GM23338 (cell line): ENCODE measurements around the gene CATSPERZ. TPM values are rescaled to one million over a fixed set of nuclear protein-coding genes. Genes with fewer than 3 reads are reported as not detected.
A peak's percentile ranks its signal among the peaks of the same experiment; 100 is the strongest.
"Not testable (repeated sequence)": the region's sequence is repeated elsewhere in the genome, so short reads cannot be mapped to it uniquely, and the experiment has no call there.

Experiments used
- ATAC-seq: fragments of 200-7000 bp; cut with Tn5 transposase; 3 replicates; pipeline ENCODE4 v1.9.1; 2020
- DNase-seq: peaks from one replicate; pipeline ENCODE4 v3.0.0-alpha.2; 2015; ENCODE audit warnings: low spot score
- H2AFZ ChIP-seq: fragments of 200-600 bp; sonication (generic); 2 replicates; pipeline ENCODE4 v1.8.0; 2016; ENCODE audit warnings: antibody characterized with exemption, mild to moderate bottlenecking, moderate library complexity
- H3F3A ChIP-seq: fragments of 200-600 bp; sonication (generic); replicated peaks from 2 replicates; pipeline ENCODE4 v1.8.0; 2017; ENCODE audit warnings: antibody characterized with exemption, mixed run types, low read depth
- H3K27ac ChIP-seq: fragments of 200-600 bp; sonication (generic); 2 replicates; pipeline ENCODE4 v1.6.1; 2016; ENCODE audit warnings: low read depth
- H3K27me3 ChIP-seq: fragments of 200-600 bp; sonication (generic); 2 replicates; pipeline ENCODE4 v1.8.0; 2016; ENCODE audit warnings: mild to moderate bottlenecking, mixed run types, moderate library complexity; ENCODE audit not compliant: insufficient read depth
- H3K36me3 ChIP-seq: fragments of 200-600 bp; sonication (generic); 2 replicates; pipeline ENCODE4 v1.8.0; 2016; ENCODE audit warnings: mild to moderate bottlenecking; ENCODE audit not compliant: insufficient read depth
- H3K4me1 ChIP-seq: fragments of 200-600 bp; sonication (generic); 2 replicates; pipeline ENCODE4 v1.8.0; 2016; ENCODE audit warnings: mild to moderate bottlenecking, moderate library complexity; ENCODE audit not compliant: insufficient read depth
- H3K4me2 ChIP-seq: fragments of 200-600 bp; sonication (generic); 2 replicates; pipeline ENCODE4 v1.7.1; 2017; ENCODE audit warnings: mixed run types
- H3K4me3 ChIP-seq: fragments of 200-600 bp; sonication (generic); 2 replicates; pipeline ENCODE4 v1.6.1; 2016; ENCODE audit warnings: mixed run types
- H3K79me2 ChIP-seq: fragments of 200-600 bp; sonication (generic); replicated peaks from 2 replicates; pipeline ENCODE4 v1.8.0; 2017; ENCODE audit warnings: mild to moderate bottlenecking; ENCODE audit not compliant: insufficient read depth
- H3K9me2 ChIP-seq: fragments of 200-600 bp; sonication (generic); 2 replicates; pipeline ENCODE4 v1.8.0; 2017; ENCODE audit not compliant: insufficient read depth
- H4K20me1 ChIP-seq: fragments of 200-600 bp; sonication (generic); replicated peaks from 2 replicates; pipeline ENCODE4 v1.8.0; 2017; ENCODE audit warnings: mild to moderate bottlenecking; ENCODE audit not compliant: insufficient read depth
- H3K27ac Mint-ChIP-seq: 2 replicates; pipeline ENCODE4 v1.8.0; 2020; ENCODE audit warnings: inconsistent platforms, mild to moderate bottlenecking, moderate library complexity, mixed read lengths
- H3K27me3 Mint-ChIP-seq: 3 replicates; pipeline ENCODE4 v1.8.0; 2022; ENCODE audit warnings: low read depth, mild to moderate bottlenecking, moderate library complexity, mixed read lengths, inconsistent platforms; ENCODE audit not compliant: insufficient read depth, poor library complexity
- H3K36me3 Mint-ChIP-seq: 3 replicates; pipeline ENCODE4 v1.8.0; 2021; ENCODE audit warnings: low read depth, mild to moderate bottlenecking, inconsistent platforms, moderate library complexity, mixed read lengths
- H3K4me1 Mint-ChIP-seq: 3 replicates; pipeline ENCODE4 v1.8.0; 2020; ENCODE audit warnings: mild to moderate bottlenecking, inconsistent platforms, mixed read lengths
- H3K4me3 Mint-ChIP-seq: 3 replicates; pipeline ENCODE4 v1.8.0; 2021; ENCODE audit warnings: moderate library complexity, mild to moderate bottlenecking, inconsistent platforms, mixed read lengths
- H3K9me3 Mint-ChIP-seq: 3 replicates; pipeline ENCODE4 v1.8.0; 2020; ENCODE audit warnings: moderate library complexity, mild to moderate bottlenecking, inconsistent platforms, mixed read lengths
- CREB1 ChIP-seq: fragments of 250-450 bp; sonication (Bioruptor Pico); IDR thresholded peaks from 2 replicates; pipeline ENCODE4 v1.5.0; 2020; ENCODE audit warnings: low read depth, mild to moderate bottlenecking, moderate library complexity
- CTCF ChIP-seq, 2 experiments: fragments of 200-600 bp in 1 of 2; sonication (generic) in 1 of 2; conservative IDR thresholded peaks; 2 replicates each; pipeline versions ENCODE4 v1.5.1 to v1.6.1; 2016 to 2017; ENCODE audit warnings: antibody characterized with exemption in 2 of 2, low read depth in 2 of 2, mild to moderate bottlenecking in 2 of 2, moderate library complexity in 1 of 2
- EZH2 ChIP-seq: fragments of 200-600 bp; sonication (generic); IDR thresholded peaks from one replicate; pipeline ENCODE4 v1.8.0; 2017; ENCODE audit warnings: antibody characterized with exemption, mild to moderate bottlenecking, low read depth; ENCODE audit not compliant: unreplicated experiment
- EZH2phosphoT487 ChIP-seq: fragments of 200-600 bp; sonication (generic); IDR thresholded peaks from one replicate; pipeline ENCODE4 v1.8.1; 2018; ENCODE audit warnings: antibody characterized with exemption; ENCODE audit not compliant: unreplicated experiment
- JUNB ChIP-seq: IDR thresholded peaks from one replicate; pipeline ENCODE4 v1.6.1; 2016; ENCODE audit warnings: antibody characterized with exemption; ENCODE audit not compliant: unreplicated experiment
- ZNF114 ChIP-seq: fragments of 250-450 bp; sonication (Bioruptor Pico); IDR thresholded peaks from 2 replicates; pipeline ENCODE4 v1.5.0; 2020; ENCODE audit warnings: mild to moderate bottlenecking, moderate library complexity
- ZNF331 ChIP-seq: fragments of 250-450 bp; sonication (Bioruptor Pico); IDR thresholded peaks from 2 replicates; pipeline ENCODE4 v1.5.0; 2020; ENCODE audit warnings: low read depth, mild to moderate bottlenecking, moderate library complexity
- polyA plus RNA-seq: library from polyadenylated mRNA; unstranded; fragments of >200 nt; fragmentation: Nextera tagmentation; extraction: Ambion mirVana; gene quantifications from 2 replicates; pipeline ENCODE4 v1.2.1, GENCODE V29; 2016
- total RNA-seq: library from RNA; depleted of rRNA; stranded (reverse); fragments of >200 nt; shearing (Covaris generic); gene quantifications from 2 replicates; pipeline ENCODE4 v1.2.3, GENCODE V29; 2014
- TF ChIP-seq, protein P1 (sequence below): IDR thresholded peaks from 2 replicates; pipeline ENCODE4 v1.6.1; 2016; ENCODE audit warnings: antibody characterized with exemption

The CATSPERZ gene
- total and polyA plus RNA-seq, 2 experiments from 2014 or later = 0.99 TPM; not detected in 1

DNA sequence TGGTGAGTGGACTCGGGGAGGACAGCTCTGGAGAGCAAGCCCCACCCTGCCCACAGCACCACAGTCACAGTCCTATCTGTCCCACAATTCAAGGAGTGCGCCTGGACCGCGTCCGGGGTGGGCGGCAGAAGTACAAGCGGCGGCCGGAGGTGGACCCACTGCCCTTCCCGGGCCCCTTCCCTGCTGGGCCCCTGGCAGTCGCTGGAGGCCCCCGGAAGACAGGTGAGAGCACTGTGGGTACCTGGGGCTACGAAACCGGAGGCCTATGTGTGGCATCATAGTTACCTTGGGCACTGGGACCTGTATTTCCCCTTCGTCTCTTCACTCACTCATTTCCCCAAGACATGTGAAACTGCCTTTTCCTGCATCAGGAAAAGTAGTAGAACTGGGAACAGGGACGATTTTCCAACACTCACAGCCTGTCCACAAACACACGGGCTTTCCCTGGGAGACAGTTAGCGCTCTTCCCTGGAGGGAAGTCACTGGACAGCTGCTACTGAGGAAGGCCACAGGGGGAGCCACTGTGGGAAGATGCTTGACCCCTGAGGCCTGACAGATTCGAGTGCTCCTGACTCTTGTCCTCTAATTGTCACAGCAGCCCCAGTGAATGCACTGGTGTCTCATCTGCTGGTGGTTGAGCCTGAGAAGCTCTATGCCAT, 14.1 kb downstream of the CATSPERZ start:
- Histone ChIP-seq H4K20me1 (no peaks in the 10 kb centered on the region; the same call in 1 of the 2 replicates), H3K36me3 (no peaks in the 10 kb centered on the region; the same call in 1 of the 2 replicates), H3K4me2 (no peak overlapping the region), H3K9me2 (no peaks in the 10 kb centered on the region), H3K4me1 (peaks cover 10% of the 10 kb centered on the region), H3K4me3 (no peak overlapping the region), H3K27ac (no peak overlapping the region), H3K79me2 (peaks cover 34% of the 10 kb centered on the region), H3K27me3 (no peaks in the 10 kb centered on the region), H2AFZ (no peak overlapping the region), H3F3A (peaks cover 19% of the 10 kb centered on the region; the same call in 1 of the 2 replicates)
- ATAC-seq (no peak), DNase-seq (peak; percentile 40)
- no peak overlapping the region; the same call in 2 of the 3 replicates for H3K4me3 Mint-ChIP-seq
- H3K9me3 Mint-ChIP-seq = no peaks in the 10 kb centered on the region; the same call in 1 of the 3 replicates
- H3K27ac Mint-ChIP-seq = 0 out of 2 replicates have a peak overlapping the region, but pooled peaks have one; percentile 26
- peaks cover 32% of the 10 kb centered on the region for H3K36me3 Mint-ChIP-seq
- H3K27me3 Mint-ChIP-seq = peaks cover 29% of the 10 kb centered on the region
- TF ChIP-seq CTCF (conservative IDR thresholded peaks at IDR 0.05; ENCODE audit: low read depth in 2 of 2) (peak in 1 of 2 experiments; percentile 40), EZH2 (no peak)
- peaks cover 13% of the 10 kb centered on the region for H3K4me1 Mint-ChIP-seq

DNA sequence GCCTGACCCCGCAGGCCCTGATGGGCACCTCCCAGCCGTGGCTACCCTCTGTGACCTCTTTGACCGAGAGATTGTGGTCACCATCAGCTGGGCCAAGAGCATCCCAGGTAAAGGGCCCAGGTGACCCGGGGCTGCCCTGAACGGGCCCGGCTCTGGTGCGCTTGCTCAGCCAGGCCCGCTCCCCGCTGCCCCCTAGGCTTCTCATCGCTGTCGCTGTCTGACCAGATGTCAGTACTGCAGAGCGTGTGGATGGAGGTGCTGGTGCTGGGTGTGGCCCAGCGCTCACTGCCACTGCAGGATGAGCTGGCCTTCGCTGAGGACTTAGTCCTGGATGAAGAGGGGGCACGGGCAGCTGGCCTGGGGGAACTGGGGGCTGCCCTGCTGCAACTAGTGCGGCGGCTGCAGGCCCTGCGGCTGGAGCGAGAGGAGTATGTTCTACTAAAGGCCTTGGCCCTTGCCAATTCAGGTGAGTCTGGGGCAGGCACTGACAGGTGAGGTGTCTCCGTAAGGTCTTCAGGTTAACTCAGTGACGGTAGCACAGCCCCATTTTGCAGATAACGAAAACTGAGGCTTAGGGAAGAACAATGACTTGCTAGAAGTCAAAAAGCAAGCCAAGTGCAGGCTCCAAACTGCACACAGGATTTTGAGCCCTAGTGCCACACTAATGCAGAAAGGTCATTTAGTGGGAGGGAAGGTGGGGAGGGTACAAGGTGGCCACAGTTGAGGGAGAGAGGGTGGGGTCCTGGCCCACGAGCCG, 14.8 kb downstream of the CATSPERZ start:
- 0 out of 2 replicates have a peak overlapping the region, but pooled peaks have one; percentile 26 for H3K27ac Mint-ChIP-seq
- Histone ChIP-seq H4K20me1 (no peaks in the 10 kb centered on the region; the same call in 1 of the 2 replicates), H3K4me2 (no peak overlapping the region)

GRCh38 chr11:64315667-64316526, 15.7 kb downstream of the CATSPERZ start:
- peaks cover 33% of the 10 kb centered on the region for H3K27me3 Mint-ChIP-seq
- peak overlapping the region; percentile 93 for H3K27ac ChIP-seq
- H3K27ac Mint-ChIP-seq = peak overlapping the region; percentile 100

More for the DNA sequence above, 14.8 kb downstream of the CATSPERZ start:
- TF ChIP-seq CREB1 (CRISPR knock-in tag) (no peak), CTCF (conservative IDR thresholded peaks at IDR 0.05; ENCODE audit: low read depth in 2 of 2) (peak in 1 of 2 experiments; percentile 39; a peak in 2 of 4 replicates), EZH2 (no peak), EZH2phosphoT487 (no peak), JUNB (no peak), ZNF114 (CRISPR knock-in tag) (no peak), ZNF331 (CRISPR knock-in tag) (no peak)
- TF ChIP-seq, protein P1, sequence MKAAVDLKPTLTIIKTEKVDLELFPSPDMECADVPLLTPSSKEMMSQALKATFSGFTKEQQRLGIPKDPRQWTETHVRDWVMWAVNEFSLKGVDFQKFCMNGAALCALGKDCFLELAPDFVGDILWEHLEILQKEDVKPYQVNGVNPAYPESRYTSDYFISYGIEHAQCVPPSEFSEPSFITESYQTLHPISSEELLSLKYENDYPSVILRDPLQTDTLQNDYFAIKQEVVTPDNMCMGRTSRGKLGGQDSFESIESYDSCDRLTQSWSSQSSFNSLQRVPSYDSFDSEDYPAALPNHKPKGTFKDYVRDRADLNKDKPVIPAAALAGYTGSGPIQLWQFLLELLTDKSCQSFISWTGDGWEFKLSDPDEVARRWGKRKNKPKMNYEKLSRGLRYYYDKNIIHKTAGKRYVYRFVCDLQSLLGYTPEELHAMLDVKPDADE = no peak
- Histone ChIP-seq H2AFZ (no peak overlapping the region), H3F3A (peaks cover 19% of the 10 kb centered on the region; the same call in 1 of the 2 replicates), H3K4me1 (peaks cover 12% of the 10 kb centered on the region), H3K79me2 (peaks cover 27% of the 10 kb centered on the region), H3K36me3 (no peaks in the 10 kb centered on the region; the same call in 1 of the 2 replicates), H3K27ac (no peak overlapping the region), H3K9me2 (no peaks in the 10 kb centered on the region), H3K27me3 (no peaks in the 10 kb centered on the region), H3K4me3 (no peak overlapping the region)
- Mint-ChIP-seq H3K9me3 (no peaks in the 10 kb centered on the region; the same call in 1 of the 3 replicates), H3K36me3 (peaks cover 34% of the 10 kb centered on the region), H3K27me3 (peaks cover 30% of the 10 kb centered on the region), H3K4me3 (peak overlapping the region; percentile 49), H3K4me1 (peaks cover 14% of the 10 kb centered on the region)
- no peak for ATAC-seq
- no peak for DNase-seq

More at GRCh38 chr11:64315667-64316526, 15.7 kb downstream of the CATSPERZ start:
- not testable (repeated sequence) for H3K9me3 Mint-ChIP-seq, ATAC-seq, H4K20me1 ChIP-seq, H2AFZ ChIP-seq, H3K27me3 ChIP-seq, H3K9me2 ChIP-seq, DNase-seq, H3K36me3 ChIP-seq
- peaks cover 17% of the 10 kb centered on the region; the same call in 1 of the 2 replicates for H3F3A ChIP-seq
- Mint-ChIP-seq H3K36me3 (peaks cover 44% of the 10 kb centered on the region), H3K4me3 (peak overlapping the region; percentile 98), H3K4me1 (peaks cover 15% of the 10 kb centered on the region)
- H3K4me2 ChIP-seq = peak overlapping the region; percentile 74
- peaks cover 12% of the 10 kb centered on the region for H3K4me1 ChIP-seq
- peaks cover 22% of the 10 kb centered on the region for H3K79me2 ChIP-seq
- H3K4me3 ChIP-seq = peak overlapping the region; percentile 82
